ENCODE results near the gene TFDP3. TPM values are rescaled to one million over a fixed set of nuclear protein-coding genes. Genes with fewer than 3 reads are reported as not detected.

The TFDP3 gene
- total RNA-seq: not detected in 2 replicates
- not detected in 2 replicates for polyA plus RNA-seq
- not detected in 2 replicates for polyA plus RNA-seq (2012)
- polyA minus RNA-seq (ENCODE audit: low replicate concordance): not detected in 2 replicates

- H3K4me1 ChIP-seq (ENCODE audit: control insufficient read depth, extremely low read depth, insufficient read depth, low read length): no peaks in the 10 kb centered on the region
- H3K36me3 ChIP-seq (ENCODE audit: control insufficient read depth, insufficient read depth, low read length): no peaks in the 10 kb centered on the region
- no peaks in the 10 kb centered on the region for H3K9me3 ChIP-seq (ENCODE audit: control insufficient read depth, insufficient read depth, low read depth, low read length)
- no peak within 1 kb of the TSS for H3K27ac ChIP-seq (ENCODE audit: insufficient read depth, low read length)
- H3K79me2 ChIP-seq (ENCODE audit: control insufficient read depth, insufficient read depth, low read length): no peaks in the 10 kb centered on the region
- no peaks in the 10 kb centered on the region for H4K20me1 ChIP-seq (ENCODE audit: control insufficient read depth, extremely low read depth, insufficient read depth, low read length)
- no peak within 1 kb of the TSS for H3K4me3 ChIP-seq (replicated peaks in 1 of 4; ENCODE audit: control extremely low read depth in 1 of 4, insufficient read depth in 1 of 4, low read depth in 3 of 4, low read length in 4 of 4)
- no peak within 1 kb of the TSS for H2AFZ ChIP-seq (ENCODE audit: low read length)
- no peak within 1 kb of the TSS for H3K9ac ChIP-seq (ENCODE audit: insufficient read depth, low read length)
- no peaks in the 10 kb centered on the region for H3K27me3 ChIP-seq (ENCODE audit: control insufficient read depth, insufficient read depth, low read length)
- TF ChIP-seq, protein P1, sequence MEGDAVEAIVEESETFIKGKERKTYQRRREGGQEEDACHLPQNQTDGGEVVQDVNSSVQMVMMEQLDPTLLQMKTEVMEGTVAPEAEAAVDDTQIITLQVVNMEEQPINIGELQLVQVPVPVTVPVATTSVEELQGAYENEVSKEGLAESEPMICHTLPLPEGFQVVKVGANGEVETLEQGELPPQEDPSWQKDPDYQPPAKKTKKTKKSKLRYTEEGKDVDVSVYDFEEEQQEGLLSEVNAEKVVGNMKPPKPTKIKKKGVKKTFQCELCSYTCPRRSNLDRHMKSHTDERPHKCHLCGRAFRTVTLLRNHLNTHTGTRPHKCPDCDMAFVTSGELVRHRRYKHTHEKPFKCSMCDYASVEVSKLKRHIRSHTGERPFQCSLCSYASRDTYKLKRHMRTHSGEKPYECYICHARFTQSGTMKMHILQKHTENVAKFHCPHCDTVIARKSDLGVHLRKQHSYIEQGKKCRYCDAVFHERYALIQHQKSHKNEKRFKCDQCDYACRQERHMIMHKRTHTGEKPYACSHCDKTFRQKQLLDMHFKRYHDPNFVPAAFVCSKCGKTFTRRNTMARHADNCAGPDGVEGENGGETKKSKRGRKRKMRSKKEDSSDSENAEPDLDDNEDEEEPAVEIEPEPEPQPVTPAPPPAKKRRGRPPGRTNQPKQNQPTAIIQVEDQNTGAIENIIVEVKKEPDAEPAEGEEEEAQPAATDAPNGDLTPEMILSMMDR (conservative IDR thresholded peaks at IDR 0.05 in 1 of 2, IDR thresholded peaks at IDR 0.05 in 1 of 2; ENCODE audit: low read depth in 1 of 2, low read length in 2 of 2): no peak
- no peak for TF ChIP-seq EZH2 (IDR thresholded peaks at IDR 0.05; ENCODE audit: low read length, missing control alignments)
- DNase-seq (ENCODE audit: low read depth in 2 of 2): no peak
- no peak within 1 kb of the TSS for H3K4me2 ChIP-seq (ENCODE audit: extremely low read depth, insufficient read depth, low read length)
Observed at GRCh38 chrX:133218329-133218728, at the start of gene TFDP3. Gene TFDP3 (minus strand): TSS chrX:133218354. CDS start chrX:133218259, 95 bp downstream.

DNA sequence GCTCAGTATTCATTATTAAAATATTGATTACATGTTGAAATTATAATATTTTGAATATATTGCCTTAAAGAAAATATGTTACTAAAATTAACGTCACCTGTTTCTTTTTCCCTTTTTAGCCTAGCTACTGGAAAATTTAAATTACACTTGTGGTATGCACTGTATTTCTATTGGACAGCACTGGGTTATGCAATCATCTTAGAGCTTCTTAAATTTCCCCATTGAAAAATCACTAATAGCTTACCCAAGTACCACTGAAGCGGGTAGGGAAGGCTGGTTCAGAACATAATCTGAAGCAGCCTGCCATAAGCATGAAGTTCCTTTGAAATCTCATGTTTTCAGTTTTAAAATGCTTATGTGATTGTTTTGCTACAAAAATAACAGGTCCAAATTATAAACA, 49.5 kb upstream of the TFDP3 start:
- no peaks in the 10 kb centered on the region for H3K4me1 ChIP-seq (ENCODE audit: control insufficient read depth, extremely low read depth, insufficient read depth, low read length)
- H3K27ac ChIP-seq (ENCODE audit: insufficient read depth, low read length): no peak overlapping the region
- H3K9ac ChIP-seq (ENCODE audit: insufficient read depth, low read length): no peak overlapping the region
- no peaks in the 10 kb centered on the region for H3K79me2 ChIP-seq (ENCODE audit: control insufficient read depth, insufficient read depth, low read length)
- no peak overlapping the region for H2AFZ ChIP-seq (ENCODE audit: low read length)
- DNase-seq (ENCODE audit: low read depth in 2 of 2): no peak
- no peaks in the 10 kb centered on the region for H3K36me3 ChIP-seq (ENCODE audit: control insufficient read depth, insufficient read depth, low read length)
- H3K9me3 ChIP-seq (ENCODE audit: control insufficient read depth, insufficient read depth, low read depth, low read length): no peaks in the 10 kb centered on the region
- H3K4me3 ChIP-seq (replicated peaks in 1 of 4; ENCODE audit: control extremely low read depth in 1 of 4, insufficient read depth in 1 of 4, low read depth in 3 of 4, low read length in 4 of 4): no peak overlapping the region
- TF ChIP-seq, protein P1 (conservative IDR thresholded peaks at IDR 0.05 in 1 of 2, IDR thresholded peaks at IDR 0.05 in 1 of 2; ENCODE audit: low read depth in 1 of 2, low read length in 2 of 2): no peak
- no peak for TF ChIP-seq EZH2 (IDR thresholded peaks at IDR 0.05; ENCODE audit: low read length, missing control alignments)
- no peaks in the 10 kb centered on the region for H4K20me1 ChIP-seq (ENCODE audit: control insufficient read depth, extremely low read depth, insufficient read depth, low read length)
- H3K27me3 ChIP-seq (ENCODE audit: control insufficient read depth, insufficient read depth, low read length): no peaks in the 10 kb centered on the region
- no peak overlapping the region for H3K4me2 ChIP-seq (ENCODE audit: extremely low read depth, insufficient read depth, low read length)

- no peaks in the 10 kb centered on the region for H3K27me3 ChIP-seq (ENCODE audit: control insufficient read depth, insufficient read depth, low read length)
- H3K27ac ChIP-seq (ENCODE audit: insufficient read depth, low read length): no peak overlapping the region
- H3K4me2 ChIP-seq (ENCODE audit: extremely low read depth, insufficient read depth, low read length): no peak overlapping the region
- no peaks in the 10 kb centered on the region for H3K4me1 ChIP-seq (ENCODE audit: control insufficient read depth, extremely low read depth, insufficient read depth, low read length)
- peak in 1 of 2 donors; percentile 53 for DNase-seq (ENCODE audit: low read depth in 2 of 2)
- H3K9me3 ChIP-seq (ENCODE audit: control insufficient read depth, insufficient read depth, low read depth, low read length): no peaks in the 10 kb centered on the region
- TF ChIP-seq, protein P1 (conservative IDR thresholded peaks at IDR 0.05 in 1 of 2, IDR thresholded peaks at IDR 0.05 in 1 of 2; ENCODE audit: low read depth in 1 of 2, low read length in 2 of 2): no peak
- no peaks in the 10 kb centered on the region for H3K79me2 ChIP-seq (ENCODE audit: control insufficient read depth, insufficient read depth, low read length)
- H2AFZ ChIP-seq (ENCODE audit: low read length): no peak overlapping the region
- H3K36me3 ChIP-seq (ENCODE audit: control insufficient read depth, insufficient read depth, low read length): no peaks in the 10 kb centered on the region
- no peaks in the 10 kb centered on the region for H4K20me1 ChIP-seq (ENCODE audit: control insufficient read depth, extremely low read depth, insufficient read depth, low read length)
- H3K4me3 ChIP-seq (replicated peaks in 1 of 4; ENCODE audit: control extremely low read depth in 1 of 4, insufficient read depth in 1 of 4, low read depth in 3 of 4, low read length in 4 of 4): no peak overlapping the region
- no peak overlapping the region for H3K9ac ChIP-seq (ENCODE audit: insufficient read depth, low read length)
Observed at GRCh38 chrX:133265331-133265730, 47.2 kb upstream of the TFDP3 start.
